Measurements from ENCODE around the gene ADAMTS2.

DNA sequence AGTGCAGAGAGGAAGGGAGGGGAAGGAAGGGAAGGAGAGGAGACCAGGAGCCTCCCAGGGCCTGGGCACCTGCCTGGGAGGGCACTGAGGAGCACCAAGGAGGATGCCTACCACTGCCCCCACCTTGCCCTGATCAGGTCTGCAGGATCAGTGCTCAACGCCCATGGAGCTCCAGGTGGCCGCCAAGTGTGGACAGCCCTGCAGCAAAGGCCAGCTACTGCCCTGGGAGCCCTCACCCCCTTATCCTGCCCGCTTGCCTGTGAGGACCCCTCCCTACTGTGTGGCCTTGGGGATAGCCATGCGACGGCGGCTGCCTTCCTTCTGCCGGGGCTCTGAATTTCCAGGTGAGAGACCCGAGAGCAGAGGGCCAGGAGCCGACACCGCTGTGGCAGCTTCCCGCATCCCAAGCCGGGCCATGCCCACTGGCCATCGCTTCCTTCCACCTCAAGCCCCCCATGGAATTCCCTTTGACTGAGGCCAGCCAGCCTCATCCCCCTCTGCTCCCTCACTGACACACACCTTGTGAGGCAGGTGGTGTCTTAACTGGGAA lies 12.4 kb downstream of the ADAMTS2 start:
- TF ChIP-seq, protein P1, sequence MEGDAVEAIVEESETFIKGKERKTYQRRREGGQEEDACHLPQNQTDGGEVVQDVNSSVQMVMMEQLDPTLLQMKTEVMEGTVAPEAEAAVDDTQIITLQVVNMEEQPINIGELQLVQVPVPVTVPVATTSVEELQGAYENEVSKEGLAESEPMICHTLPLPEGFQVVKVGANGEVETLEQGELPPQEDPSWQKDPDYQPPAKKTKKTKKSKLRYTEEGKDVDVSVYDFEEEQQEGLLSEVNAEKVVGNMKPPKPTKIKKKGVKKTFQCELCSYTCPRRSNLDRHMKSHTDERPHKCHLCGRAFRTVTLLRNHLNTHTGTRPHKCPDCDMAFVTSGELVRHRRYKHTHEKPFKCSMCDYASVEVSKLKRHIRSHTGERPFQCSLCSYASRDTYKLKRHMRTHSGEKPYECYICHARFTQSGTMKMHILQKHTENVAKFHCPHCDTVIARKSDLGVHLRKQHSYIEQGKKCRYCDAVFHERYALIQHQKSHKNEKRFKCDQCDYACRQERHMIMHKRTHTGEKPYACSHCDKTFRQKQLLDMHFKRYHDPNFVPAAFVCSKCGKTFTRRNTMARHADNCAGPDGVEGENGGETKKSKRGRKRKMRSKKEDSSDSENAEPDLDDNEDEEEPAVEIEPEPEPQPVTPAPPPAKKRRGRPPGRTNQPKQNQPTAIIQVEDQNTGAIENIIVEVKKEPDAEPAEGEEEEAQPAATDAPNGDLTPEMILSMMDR (IDR thresholded peaks at IDR 0.05 in 8 of 11, conservative IDR thresholded peaks at IDR 0.05 in 3 of 11) = no peak
- TF ChIP-seq POLR2A (IDR thresholded peaks at IDR 0.05) (no peak), POLR2AphosphoS5 (IDR thresholded peaks at IDR 0.05) (no peak)
